RWPE1 (cell line): ENCODE results near the gene SREBF1.

ENCODE experiments used
- CTCF ChIA-PET: fragments of 350-600 bp; sonication (Branson Sonifier 250); formaldehyde crosslinking; extraction: SDS; loops from one replicate; lab custom pipeline; 2021; lab: Yijun Ruan, JAX
- POLR2A ChIA-PET: fragments of 400-600 bp; formaldehyde crosslinking; extraction: SDS; loops from one replicate; lab custom pipeline; 2020; ENCODE audit warnings: antibody characterized with exemption; ENCODE audit not compliant: low non-redundant PET; lab: Yijun Ruan, JAX
- DNase-seq: peaks from one replicate; pipeline ENCODE4 v3.0.0; 2012; ENCODE audit warnings: low spot score
- H3K27ac ChIP-seq: fragments of 450-650 bp; 2 replicates; pipeline ENCODE4 v1.5.1; 2017
- CTCF ChIP-seq: fragments of 450-650 bp; conservative IDR thresholded peaks from 2 replicates; pipeline ENCODE4 v1.5.1; 2017; ENCODE audit warnings: low read depth, mild to moderate bottlenecking

Gene SREBF1

GRCh38 chr17:17765359-17766076 lies 71.3 kb downstream of the SREBF1 start:
- TF ChIP-seq CTCF, result no peak
- POLR2A ChIA-PET, result no interaction called here
- CTCF ChIA-PET, result interaction anchor here (1.0 kb wide), 1 partner anchor 9 kb away, joined by 4 read pairs; no protein-coding TSS in a partner anchor
- DNase-seq, result no peak
- H3K27ac ChIP-seq, result peak overlapping the region; percentile 52

GRCh38 chr17:17763734-17764133 lies 73.1 kb downstream of the SREBF1 start:
- CTCF ChIA-PET, result interaction anchor here (0.7 kb wide), 1 partner anchor 10 kb away, joined by 7 read pairs; no protein-coding TSS in a partner anchor

GRCh38 chr17:17763136-17763535 lies 73.7 kb downstream of the SREBF1 start:
- POLR2A ChIA-PET, result no interaction called here
- CTCF ChIA-PET, result interaction anchor here (0.7 kb wide), 1 partner anchor 9 kb away, joined by 7 read pairs; no protein-coding TSS in a partner anchor
- peak overlapping the region; percentile 49 for H3K27ac ChIP-seq
- DNase-seq, result no peak
- TF ChIP-seq CTCF, result no peak

More at GRCh38 chr17:17763734-17764133, 73.1 kb downstream of the SREBF1 start:
- no peak for TF ChIP-seq CTCF
- POLR2A ChIA-PET, result no interaction called here
- DNase-seq, result no peak
- peak overlapping the region; percentile 49 for H3K27ac ChIP-seq

- ChIA-PET CTCF (interaction anchor here (1.7 kb wide), 1 partner anchor 12 kb away, joined by 5 read pairs; no protein-coding TSS in a partner anchor), POLR2A (no interaction called here)
- DNase-seq, result no peak
- no peak for TF ChIP-seq CTCF
- H3K27ac ChIP-seq, result peak overlapping the region; percentile 49
These were observed 74.1 kb downstream of the SREBF1 start for GRCh38 chr17:17762744-17763105.
